Measurements from ENCODE around the gene ALX4.

- TF ChIP-seq, protein P1, sequence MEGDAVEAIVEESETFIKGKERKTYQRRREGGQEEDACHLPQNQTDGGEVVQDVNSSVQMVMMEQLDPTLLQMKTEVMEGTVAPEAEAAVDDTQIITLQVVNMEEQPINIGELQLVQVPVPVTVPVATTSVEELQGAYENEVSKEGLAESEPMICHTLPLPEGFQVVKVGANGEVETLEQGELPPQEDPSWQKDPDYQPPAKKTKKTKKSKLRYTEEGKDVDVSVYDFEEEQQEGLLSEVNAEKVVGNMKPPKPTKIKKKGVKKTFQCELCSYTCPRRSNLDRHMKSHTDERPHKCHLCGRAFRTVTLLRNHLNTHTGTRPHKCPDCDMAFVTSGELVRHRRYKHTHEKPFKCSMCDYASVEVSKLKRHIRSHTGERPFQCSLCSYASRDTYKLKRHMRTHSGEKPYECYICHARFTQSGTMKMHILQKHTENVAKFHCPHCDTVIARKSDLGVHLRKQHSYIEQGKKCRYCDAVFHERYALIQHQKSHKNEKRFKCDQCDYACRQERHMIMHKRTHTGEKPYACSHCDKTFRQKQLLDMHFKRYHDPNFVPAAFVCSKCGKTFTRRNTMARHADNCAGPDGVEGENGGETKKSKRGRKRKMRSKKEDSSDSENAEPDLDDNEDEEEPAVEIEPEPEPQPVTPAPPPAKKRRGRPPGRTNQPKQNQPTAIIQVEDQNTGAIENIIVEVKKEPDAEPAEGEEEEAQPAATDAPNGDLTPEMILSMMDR (conservative IDR thresholded peaks at IDR 0.05 in 1 of 2, IDR thresholded peaks at IDR 0.05 in 1 of 2; ENCODE audit: low read depth in 1 of 2, low read length in 2 of 2), result no peak
- TF ChIP-seq EZH2 (IDR thresholded peaks at IDR 0.05; ENCODE audit: low read length, missing control alignments), result no peak
These were observed 41.3 kb downstream of the ALX4 start for GRCh38 chr11:44268614-44269080.
